Fibroblast of the conjunctiva (primary cell): ENCODE results near the gene TGM2.

Experiments used
- DNase-seq: peaks from one replicate; pipeline ENCODE4 v3.0.0-alpha.2; 2010; ENCODE audit warnings: low read depth

The TGM2 gene

DNA sequence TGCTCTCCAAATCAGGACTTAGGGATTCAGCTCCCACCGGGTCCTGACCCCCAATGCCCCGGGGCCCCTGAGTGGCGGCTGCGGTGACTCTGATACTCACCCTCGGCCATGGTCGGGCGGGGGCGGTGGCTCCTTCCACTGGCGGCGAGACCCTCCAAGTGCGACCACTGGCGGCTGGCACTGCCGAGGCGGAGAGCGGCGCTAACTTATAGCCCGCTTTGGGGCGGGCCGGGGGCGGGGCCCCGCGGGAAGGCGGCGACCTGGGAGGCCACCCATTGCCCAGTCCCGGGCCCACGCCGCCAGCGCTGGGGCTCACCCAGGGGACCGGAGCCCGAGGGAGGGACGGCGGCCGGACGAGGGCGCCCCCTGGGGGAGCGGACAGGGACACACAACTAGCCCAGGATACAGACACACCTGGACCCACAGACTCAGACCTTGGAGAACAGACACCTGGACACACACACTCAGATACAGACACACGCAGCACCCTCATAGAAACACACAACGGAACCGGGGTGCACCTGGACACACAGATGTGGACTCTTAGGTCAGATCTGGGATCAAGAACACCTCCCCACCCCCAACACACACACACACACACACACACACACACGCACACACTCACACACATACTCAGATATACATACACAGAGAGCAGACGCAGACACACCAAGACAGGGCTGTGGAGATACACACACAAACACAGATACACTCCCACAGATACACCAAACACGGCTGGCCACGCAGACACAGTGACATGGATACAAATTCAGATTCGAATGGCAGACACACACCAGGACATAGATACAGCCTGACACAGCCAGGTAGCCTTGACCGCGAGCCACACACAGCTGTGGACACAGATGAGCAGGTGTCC is at the start of gene TGM2:
TGM2 (minus strand) TSS at position 182 of the 877 bp plus-strand sequence; CDS start at position 110, 72 bp downstream.
- DNase-seq = no peak

GRCh38 chr20:38214256-38215193 is 49.5 kb upstream of the TGM2 start:
- no peak for DNase-seq

DNA sequence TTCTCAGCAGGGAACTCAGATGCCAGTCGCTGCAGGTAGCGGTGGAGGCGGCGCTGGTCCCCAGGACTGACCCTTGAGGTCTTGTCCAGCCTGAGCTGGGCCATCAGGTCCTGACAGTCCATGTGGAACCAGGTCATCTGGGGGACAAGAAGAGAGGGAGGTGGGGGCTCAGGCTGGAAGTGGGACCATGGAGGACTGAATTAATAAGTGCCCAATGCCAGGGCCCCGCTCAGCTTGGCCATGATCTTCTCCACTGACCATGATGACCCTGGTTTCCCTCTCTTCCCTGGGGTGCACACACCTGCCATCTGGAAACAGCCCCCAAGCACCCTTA is 48.5 kb upstream of the TGM2 start:
- no peak for DNase-seq

GRCh38 chr20:38212806-38213606 is 47.9 kb upstream of the TGM2 start:
- no peak for DNase-seq

- no peak for DNase-seq
These were observed 46.4 kb upstream of the TGM2 start for GRCh38 chr20:38211200-38212097.

- DNase-seq = no peak
These were observed 45.7 kb upstream of the TGM2 start for GRCh38 chr20:38210741-38211140.

DNA sequence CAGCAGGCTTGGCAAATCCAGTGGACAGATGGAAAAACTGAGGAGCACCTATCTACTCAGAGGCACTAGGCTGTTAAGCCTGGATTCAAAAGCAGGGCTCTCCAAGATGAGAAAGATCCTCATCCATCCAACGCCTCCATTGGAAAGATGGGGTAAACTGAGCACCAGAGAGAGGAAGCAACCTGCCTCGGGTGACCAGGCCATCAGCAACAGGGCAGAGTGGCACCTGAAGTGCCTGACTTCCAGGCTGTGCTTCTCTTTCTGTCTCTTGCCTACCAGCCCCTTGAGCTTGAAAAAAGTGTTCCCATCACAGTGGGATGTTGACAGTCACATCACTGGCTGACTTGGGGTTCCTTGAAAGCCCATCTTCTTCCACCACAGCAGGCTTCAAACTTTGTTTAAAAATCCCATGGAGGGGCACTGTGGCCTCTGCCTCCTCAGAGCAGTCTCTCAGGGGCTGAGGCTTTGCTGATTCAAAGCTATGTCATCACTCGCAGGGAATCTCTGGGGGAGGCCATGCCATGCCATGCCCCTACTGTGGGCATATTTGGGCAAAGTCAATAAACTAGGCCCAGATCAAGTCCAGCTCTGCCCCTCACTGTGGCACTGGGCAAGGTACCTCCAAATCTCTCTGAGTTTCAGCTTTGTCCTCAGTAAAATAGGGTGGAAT is 44.8 kb upstream of the TGM2 start:
- no peak for DNase-seq

- DNase-seq = no peak
These were observed 44.1 kb upstream of the TGM2 start for GRCh38 chr20:38209054-38209675.

GRCh38 chr20:38208523-38208922 is 43.5 kb upstream of the TGM2 start:
- no peak for DNase-seq

DNA sequence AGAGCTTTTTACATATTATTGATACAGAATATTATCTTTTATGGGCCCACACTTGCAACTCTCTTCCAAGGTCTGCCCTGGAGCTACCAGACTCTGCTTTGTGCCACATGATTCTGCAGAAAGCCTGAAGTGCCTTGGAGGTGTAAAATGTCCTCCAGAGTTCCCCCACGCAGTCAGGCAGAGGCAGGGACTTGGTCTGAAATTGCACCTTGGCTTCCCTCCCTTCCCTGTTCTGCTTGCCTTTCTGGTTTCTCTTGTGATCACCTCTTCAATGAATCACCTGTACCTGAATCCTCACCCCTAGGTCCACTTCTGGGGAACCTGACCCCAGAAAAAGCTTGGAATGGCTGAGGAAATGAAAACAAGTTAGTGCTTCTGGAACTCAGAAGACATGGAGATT is 43.0 kb upstream of the TGM2 start:
- no peak for DNase-seq

DNA sequence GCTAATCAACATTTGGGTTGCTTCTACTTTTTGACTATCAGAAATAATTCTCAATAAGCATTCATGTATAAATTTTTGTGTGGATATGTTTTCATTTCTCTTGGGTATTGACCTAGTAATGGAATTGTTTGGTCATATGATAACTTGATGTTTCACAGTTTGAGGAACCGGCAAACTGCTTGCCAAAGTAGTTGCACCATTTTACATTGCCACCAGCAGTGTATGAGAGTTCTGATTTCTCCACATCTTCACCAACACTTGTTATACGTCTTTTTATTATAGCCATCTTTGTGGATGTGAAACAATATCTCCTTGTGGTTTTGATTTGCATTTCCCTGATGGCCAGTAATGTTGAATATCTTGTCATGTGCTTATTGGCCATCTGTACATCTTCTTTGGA is 42.6 kb upstream of the TGM2 start:
- no peak for DNase-seq

DNA sequence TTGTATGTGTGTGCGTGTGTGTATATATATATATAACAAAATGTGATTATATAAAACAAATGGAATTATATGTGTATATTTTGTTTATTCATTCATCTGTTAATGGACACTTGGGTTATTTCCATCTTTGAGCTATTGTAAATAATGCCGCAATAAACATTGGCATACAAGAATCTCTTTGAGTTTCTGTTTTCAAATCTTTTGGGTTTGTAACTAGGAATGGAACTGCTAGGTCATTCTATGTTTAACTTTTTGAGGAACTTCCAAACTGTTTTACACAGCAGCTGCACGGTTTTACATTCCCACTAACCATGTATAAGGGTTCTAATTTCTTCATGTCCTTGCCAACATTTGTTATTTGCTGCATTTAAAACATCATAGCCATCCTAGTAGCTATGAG is 39.9 kb upstream of the TGM2 start:
- DNase-seq = no peak

DNA sequence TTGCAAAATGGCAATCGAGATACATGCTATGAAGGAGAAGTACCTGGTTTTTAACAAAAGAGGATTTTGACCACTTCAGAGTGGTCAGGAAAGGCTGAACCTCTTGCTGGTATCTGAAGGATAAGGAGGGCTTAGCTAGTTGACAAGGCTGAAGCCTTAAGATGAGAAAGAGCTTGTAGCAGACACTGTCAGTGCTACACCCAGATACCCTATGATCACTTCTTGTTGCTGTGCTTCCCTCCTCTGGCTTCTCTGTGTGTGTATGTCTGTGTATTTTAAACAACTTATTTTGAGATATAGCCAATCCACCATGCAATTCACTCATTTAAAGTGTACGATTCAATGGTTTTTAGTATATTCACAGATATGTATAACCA is 38.9 kb upstream of the TGM2 start:
- DNase-seq = no peak

DNA sequence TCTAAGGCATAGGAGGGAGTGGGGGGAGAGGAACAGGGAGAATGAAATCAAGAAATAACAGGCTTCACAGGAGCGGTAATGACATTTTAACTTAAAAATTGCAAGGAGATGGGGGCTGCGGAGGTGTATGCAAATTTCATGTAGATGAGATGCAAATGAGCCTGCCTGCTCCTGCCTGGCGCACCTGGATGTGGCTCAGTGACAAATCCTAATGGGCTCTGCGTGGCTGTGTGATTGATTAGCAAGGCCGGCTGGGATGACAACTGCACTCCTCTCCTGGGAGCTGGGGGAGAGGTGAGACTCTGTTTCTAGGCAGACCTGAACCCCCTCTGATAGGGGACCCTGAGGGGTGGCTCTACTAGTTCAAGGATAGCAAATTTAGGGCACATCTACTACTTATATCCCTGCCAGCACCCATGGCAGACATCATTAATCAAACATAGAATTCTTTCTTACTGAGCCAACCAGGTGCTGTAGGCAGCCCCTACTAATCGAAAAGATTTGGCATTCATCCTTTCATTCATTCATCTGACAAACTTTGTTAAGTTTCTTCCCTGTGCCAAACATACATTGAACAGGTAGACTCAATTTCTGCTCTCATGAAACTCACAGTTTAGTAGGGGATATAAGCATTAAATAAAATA is 38.4 kb upstream of the TGM2 start:
- no peak for DNase-seq

DNA sequence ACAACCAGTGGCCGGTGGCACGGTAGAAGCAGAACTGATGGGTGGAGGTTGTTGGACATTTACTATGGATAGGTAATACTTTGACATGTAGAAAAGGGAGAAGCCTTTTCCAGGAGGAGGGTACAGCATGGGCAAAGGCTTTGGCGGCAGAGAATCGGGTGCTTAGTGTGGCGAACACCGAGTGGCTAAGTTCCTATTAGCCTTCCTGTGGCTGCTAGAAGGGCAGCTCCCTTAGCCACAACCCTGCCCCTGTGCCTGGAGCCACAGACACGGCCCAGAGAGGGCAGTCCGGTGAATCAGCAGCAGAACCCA is 37.9 kb upstream of the TGM2 start:
- no peak for DNase-seq

GRCh38 chr20:38202153-38202981 is 37.3 kb upstream of the TGM2 start:
- no peak for DNase-seq

- DNase-seq = peak; percentile 32
These were observed 36.3 kb upstream of the TGM2 start for GRCh38 chr20:38201356-38201755.

DNA sequence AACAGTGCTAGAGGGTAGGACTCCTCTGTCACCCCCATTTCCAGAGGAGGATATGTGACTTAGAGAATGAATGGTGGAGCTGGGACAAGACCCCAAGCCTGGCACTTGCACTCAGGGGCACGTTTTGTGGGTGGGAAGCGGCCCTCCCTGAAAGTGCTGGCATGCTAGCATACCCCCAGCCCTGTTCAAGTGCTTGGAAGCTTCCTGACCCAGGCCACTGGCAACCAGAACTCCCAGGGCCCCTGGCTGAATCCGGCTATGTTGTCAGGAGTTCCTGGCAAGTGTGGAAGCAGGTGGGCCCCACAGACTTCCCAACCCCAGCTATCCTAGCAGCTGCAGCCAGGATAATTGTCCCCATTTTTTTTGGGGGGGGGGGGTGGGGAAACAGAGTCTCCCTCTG is 35.6 kb upstream of the TGM2 start:
- DNase-seq = no peak
